H9 (cell line): ENCODE results near the gene KIF26B. TPM values are rescaled to one million over a fixed set of nuclear protein-coding genes. Genes with fewer than 3 reads are reported as not detected.

Experiments
- DNase-seq: peaks from one replicate; pipeline ENCODE4 v3.0.0-alpha.2; 2017
- H2AFZ ChIP-seq: one replicate; pipeline ENCODE4 v1.6.1; 2013; ENCODE audit warnings: mild to moderate bottlenecking, low read length, control low read depth, moderate library complexity
- H2AK5ac ChIP-seq: 2 replicates; pipeline ENCODE4 v1.6.1; 2013; ENCODE audit warnings: low read length, control low read depth, mixed read lengths; ENCODE audit not compliant: insufficient read length
- H2BK120ac ChIP-seq: one replicate; pipeline ENCODE4 v1.6.1; 2013; ENCODE audit warnings: low read depth, mild to moderate bottlenecking, low read length, control low read depth, inconsistent platforms; ENCODE audit not compliant: poor library complexity, severe bottlenecking
- H2BK12ac ChIP-seq: 2 replicates; pipeline ENCODE4 v1.6.1; 2013; ENCODE audit warnings: low read length, control low read depth, mixed read lengths, low read depth; ENCODE audit not compliant: insufficient read length
- H2BK15ac ChIP-seq: 2 replicates; pipeline ENCODE4 v1.6.1; 2013; ENCODE audit warnings: low read depth, low read length, control low read depth
- H2BK20ac ChIP-seq: one replicate; pipeline ENCODE4 v1.6.1; 2013; ENCODE audit warnings: low read depth, mild to moderate bottlenecking, low read length, control low read depth, inconsistent platforms; ENCODE audit not compliant: poor library complexity, severe bottlenecking
- H2BK5ac ChIP-seq: 2 replicates; pipeline ENCODE4 v1.6.1; 2013; ENCODE audit warnings: low read length, control low read depth, mixed read lengths; ENCODE audit not compliant: insufficient read length
- H3K14ac ChIP-seq: 2 replicates; pipeline ENCODE4 v1.6.1; 2013; ENCODE audit warnings: low read length, control low read depth; ENCODE audit not compliant: insufficient read depth
- H3K18ac ChIP-seq: 2 replicates; pipeline ENCODE4 v1.6.1; 2013; ENCODE audit warnings: low read depth, mild to moderate bottlenecking, mixed read lengths, low read length, control low read depth; ENCODE audit not compliant: insufficient read length
- H3K23ac ChIP-seq: 2 replicates; pipeline ENCODE4 v1.6.1; 2013; ENCODE audit warnings: low read length, control low read depth, mixed read lengths, low read depth; ENCODE audit not compliant: insufficient read length
- H3K23me2 ChIP-seq: 2 replicates; pipeline ENCODE4 v1.6.1; 2013; ENCODE audit warnings: low read depth, mild to moderate bottlenecking, mixed read lengths, low read length, control low read depth; ENCODE audit not compliant: insufficient read length, poor library complexity, severe bottlenecking
- H3K27ac ChIP-seq: 2 replicates; pipeline ENCODE4 v1.5.1; 2013; ENCODE audit warnings: low read length, control low read depth, mixed read lengths, low read depth; ENCODE audit not compliant: insufficient read length
- H3K27me3 ChIP-seq: 2 replicates; pipeline ENCODE4 v1.6.1; 2013; ENCODE audit warnings: low read length, control low read depth, inconsistent platforms; ENCODE audit not compliant: insufficient read depth
- H3K4ac ChIP-seq: 2 replicates; pipeline ENCODE4 v1.6.1; 2013; ENCODE audit warnings: low read depth, mild to moderate bottlenecking, control low read depth, inconsistent platforms, low read length, moderate library complexity
- H3K4me1 ChIP-seq: 2 replicates; pipeline ENCODE4 v1.6.1; 2013; ENCODE audit warnings: low read length, control low read depth, inconsistent platforms; ENCODE audit not compliant: insufficient read depth
- H3K4me2 ChIP-seq: 2 replicates; pipeline ENCODE4 v1.6.1; 2013; ENCODE audit warnings: low read length, control low read depth, mixed read lengths; ENCODE audit not compliant: insufficient read length, insufficient read depth
- H3K56ac ChIP-seq: 2 replicates; pipeline ENCODE4 v1.6.1; 2013; ENCODE audit warnings: low read depth, mild to moderate bottlenecking, mixed read lengths, low read length, control low read depth; ENCODE audit not compliant: insufficient read length
- H3K79me1 ChIP-seq: 2 replicates; pipeline ENCODE4 v1.6.1; 2013; ENCODE audit warnings: low read depth, mild to moderate bottlenecking, moderate library complexity, low read length, control low read depth, inconsistent platforms; ENCODE audit not compliant: insufficient read depth, poor library complexity, severe bottlenecking
- H3K79me2 ChIP-seq: 2 replicates; pipeline ENCODE4 v1.6.1; 2013; ENCODE audit warnings: low read length, control low read depth, inconsistent platforms; ENCODE audit not compliant: insufficient read depth
- H3K9ac ChIP-seq: 2 replicates; pipeline ENCODE4 v1.6.1; 2013; ENCODE audit warnings: low read length, control low read depth, mixed read lengths; ENCODE audit not compliant: insufficient read length; ENCODE audit errors: extremely low read depth
- H3K9me3 ChIP-seq: one replicate; pipeline ENCODE4 v1.6.1; 2013; ENCODE audit warnings: low read depth, low read length, inconsistent platforms; ENCODE audit not compliant: control insufficient read depth
- H3T11ph ChIP-seq: one replicate; pipeline ENCODE4 v1.6.1; 2013; ENCODE audit warnings: mild to moderate bottlenecking, low read length, control low read depth, inconsistent platforms
- H4K20me1 ChIP-seq: one replicate; pipeline ENCODE4 v1.6.1; 2013; ENCODE audit not compliant: control insufficient read depth, insufficient read length, insufficient read depth
- H4K5ac ChIP-seq: 2 replicates; pipeline ENCODE4 v1.6.1; 2013; ENCODE audit warnings: low read depth, mild to moderate bottlenecking, mixed read lengths, low read length, control low read depth; ENCODE audit not compliant: insufficient read length
- H4K8ac ChIP-seq: replicated peaks from 2 replicates; pipeline ENCODE4 v1.6.1; 2013; ENCODE audit warnings: low read length, control low read depth, mixed read lengths, low read depth; ENCODE audit not compliant: insufficient read length
- H4K91ac ChIP-seq: 2 replicates; pipeline ENCODE4 v1.6.1; 2013; ENCODE audit warnings: low read depth, mild to moderate bottlenecking, moderate library complexity, mixed read lengths, low read length, control low read depth; ENCODE audit not compliant: insufficient read length
- H3K27ac Mint-ChIP-seq, 3 experiments: 2 replicates in 2 of 3; 3 replicates in 1 of 3; pipeline ENCODE4 v1.8.0; 2020 to 2021; ENCODE audit warnings: mixed read lengths in 3 of 3, mild to moderate bottlenecking in 1 of 3, moderate library complexity in 1 of 3
- H3K27me3 Mint-ChIP-seq: 2 replicates; pipeline ENCODE4 v1.8.0; 2021; ENCODE audit warnings: low read depth, mild to moderate bottlenecking, moderate library complexity, mixed read lengths
- H3K36me3 Mint-ChIP-seq, 3 experiments: 2 replicates in 2 of 3; 3 replicates in 1 of 3; pipeline ENCODE4 v1.8.0; 2020 to 2021; ENCODE audit warnings: low read depth in 3 of 3, mixed read lengths in 3 of 3; ENCODE audit not compliant: insufficient read depth in 1 of 3
- H3K4me1 Mint-ChIP-seq, 2 experiments: 2 replicates each; pipeline ENCODE4 v1.8.0; 2020; ENCODE audit warnings: mixed read lengths in 2 of 2
- H3K4me3 Mint-ChIP-seq, 2 experiments: 2 replicates in 1 of 2; 3 replicates in 1 of 2; pipeline ENCODE4 v1.8.0; 2020 to 2021; ENCODE audit warnings: mild to moderate bottlenecking in 2 of 2, mixed read lengths in 2 of 2, moderate library complexity in 1 of 2
- H3K9me3 Mint-ChIP-seq, 2 experiments: 2 replicates in 1 of 2; 3 replicates in 1 of 2; pipeline ENCODE4 v1.8.0; 2020; ENCODE audit warnings: mild to moderate bottlenecking in 2 of 2, mixed read lengths in 2 of 2, moderate library complexity in 1 of 2
- CTCF ChIP-seq: fragments of 200-600 bp; sonication (generic); conservative IDR thresholded peaks from 3 replicates; pipeline ENCODE4 v1.8.0; 2021; ENCODE audit warnings: antibody characterized with exemption, mild to moderate bottlenecking
- WGBS: extraction: QIAGEN DNeasy Blood & Tissue Kit; methylation state at CpG from one replicate; pipeline ENCODE4 v1.1.7; 2013; ENCODE audit warnings: missing lambda C conversion rate, low lambda C conversion rate, mixed read lengths; ENCODE audit not compliant: insufficient read length; ENCODE audit errors: extremely low coverage; 5-methylcytosine and 5-hydroxymethylcytosine counted together
- total RNA-seq: library from RNA; stranded (reverse); gene quantifications from 2 replicates; pipeline ENCODE4 v1.2.1, GENCODE V29; 2021

KIF26B gene
- total RNA-seq, 1 experiment from 2014 or later = 0.13 TPM

GRCh38 chr1:245373131-245373530, 218.3 kb downstream of the KIF26B start:
- no peak overlapping the region for H3K27ac Mint-ChIP-seq
- no peak overlapping the region for H3K4me2 ChIP-seq
- H3K27me3 ChIP-seq = no peaks in the 10 kb centered on the region
- no peak overlapping the region for H2BK12ac ChIP-seq
- peaks cover 4 to 8% (median 6%) of the 10 kb centered on the region in 3 experiments; a peak in 4 of 7 replicates for H3K36me3 Mint-ChIP-seq
- no peak overlapping the region for H2BK20ac ChIP-seq
- no peak overlapping the region for H3K23ac ChIP-seq
- no peak overlapping the region for H3T11ph ChIP-seq
- no peak overlapping the region for H3K9ac ChIP-seq
- no CpG with 5 or more reads among the region's 4 CpGs for WGBS
- no peak for TF ChIP-seq CTCF
- no peaks in the 10 kb centered on the region for H3K79me2 ChIP-seq
- H3K4me1 ChIP-seq = no peaks in the 10 kb centered on the region; the same call in 1 of the 2 replicates
- H3K23me2 ChIP-seq = no peaks in the 10 kb centered on the region
- peaks cover 6 to 7% of the 10 kb centered on the region in 2 experiments for H3K4me1 Mint-ChIP-seq
- no peak overlapping the region for H4K5ac ChIP-seq
- no peak overlapping the region for H3K4me3 Mint-ChIP-seq
- no peaks in the 10 kb centered on the region for H3K9me3 ChIP-seq
- no peak overlapping the region for H3K56ac ChIP-seq
- no peak overlapping the region for H3K4ac ChIP-seq
- no peak overlapping the region for H4K91ac ChIP-seq
- no peak overlapping the region for H3K18ac ChIP-seq
- no peak overlapping the region for H3K27ac ChIP-seq
- no peaks in the 10 kb centered on the region for H4K20me1 ChIP-seq
- H3K79me1 ChIP-seq = no peaks in the 10 kb centered on the region
- peaks cover 5 to 12% of the 10 kb centered on the region in 2 experiments; a peak in 4 of 5 replicates for H3K9me3 Mint-ChIP-seq
- H3K14ac ChIP-seq = no peak overlapping the region
- no peak overlapping the region for H2AFZ ChIP-seq
- H2BK120ac ChIP-seq = no peak overlapping the region
- no peak overlapping the region for H2AK5ac ChIP-seq
- no peak overlapping the region for H4K8ac ChIP-seq
- no peak overlapping the region for H2BK15ac ChIP-seq
- DNase-seq = no peak
- H2BK5ac ChIP-seq = no peak overlapping the region
- H3K27me3 Mint-ChIP-seq = peaks cover 8% of the 10 kb centered on the region
